ENCODE results near the gene IGHMBP2. TPM values are rescaled to one million over a fixed set of nuclear protein-coding genes. Genes with fewer than 3 reads are reported as not detected.

IGHMBP2 gene
- total RNA-seq, 1 donor from 2014 or later, result 31.5 TPM

DNA sequence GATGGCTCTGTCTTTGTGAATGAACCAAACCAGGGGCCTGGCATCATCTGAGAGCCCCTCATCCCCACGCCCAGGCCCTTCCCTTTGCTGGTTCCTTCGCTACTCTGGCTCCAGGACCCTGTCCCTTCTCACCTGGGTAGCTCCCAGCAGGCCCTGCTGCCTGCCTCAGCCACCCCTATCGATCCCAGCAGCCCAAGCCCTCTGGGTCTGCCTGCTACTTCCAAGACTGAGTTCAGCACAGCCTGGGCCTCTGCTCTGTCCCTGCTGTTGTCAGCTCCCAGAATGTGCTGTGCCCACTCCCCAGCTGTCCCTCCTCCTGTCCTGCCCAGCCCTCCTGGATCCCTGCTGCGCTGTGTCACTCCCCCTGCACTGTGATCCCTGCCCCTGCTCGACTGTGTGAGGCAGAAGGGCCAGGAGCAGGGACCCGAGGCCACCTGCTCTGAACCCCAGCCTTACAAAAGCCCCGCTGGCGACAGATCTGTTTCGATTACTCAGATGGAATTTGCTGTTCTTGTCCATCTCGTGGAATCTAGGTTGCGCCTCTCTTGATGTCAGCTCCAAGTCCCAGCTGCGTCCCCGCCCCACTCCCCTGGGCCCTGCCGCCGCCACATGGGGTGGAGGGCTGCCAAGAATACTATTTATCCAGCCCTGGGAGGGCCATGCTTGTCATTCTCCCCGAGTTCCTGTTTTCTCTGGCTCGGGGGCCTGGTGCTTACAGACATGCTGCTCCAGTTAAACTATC lies 13.0 kb upstream of the IGHMBP2 start:
- peak; percentile 84 for DNase-seq (ENCODE audit: low spot score)

DNA sequence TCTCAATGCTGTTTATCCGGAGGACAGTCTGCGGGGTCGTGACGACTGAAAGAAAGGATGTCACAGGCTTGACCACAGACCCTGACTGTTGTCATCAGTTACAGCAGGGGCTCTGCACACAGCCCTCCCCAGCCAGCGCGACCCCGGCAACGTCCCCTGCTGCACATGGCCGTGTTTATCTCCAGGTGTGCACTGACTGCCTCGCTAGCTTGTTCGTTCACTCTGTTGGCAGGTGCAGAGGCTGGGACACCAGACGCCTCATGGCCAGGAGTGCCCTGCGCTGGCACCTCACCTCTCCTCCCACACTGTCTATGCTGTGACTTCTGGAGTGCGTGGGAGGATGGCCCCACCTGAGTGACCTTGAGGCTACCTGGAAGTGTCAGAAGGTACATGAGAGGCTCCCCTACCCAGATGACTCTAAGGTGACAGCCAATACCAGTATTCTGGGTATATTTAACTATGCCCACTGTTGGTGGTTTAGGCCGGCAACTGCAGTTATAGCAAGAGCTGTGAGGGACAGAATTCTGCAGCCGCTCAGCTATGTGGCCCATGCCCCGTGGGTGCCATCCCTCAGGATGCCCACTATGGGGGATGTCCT lies 12.2 kb upstream of the IGHMBP2 start:
- DNase-seq (ENCODE audit: low spot score), result no peak

DNA sequence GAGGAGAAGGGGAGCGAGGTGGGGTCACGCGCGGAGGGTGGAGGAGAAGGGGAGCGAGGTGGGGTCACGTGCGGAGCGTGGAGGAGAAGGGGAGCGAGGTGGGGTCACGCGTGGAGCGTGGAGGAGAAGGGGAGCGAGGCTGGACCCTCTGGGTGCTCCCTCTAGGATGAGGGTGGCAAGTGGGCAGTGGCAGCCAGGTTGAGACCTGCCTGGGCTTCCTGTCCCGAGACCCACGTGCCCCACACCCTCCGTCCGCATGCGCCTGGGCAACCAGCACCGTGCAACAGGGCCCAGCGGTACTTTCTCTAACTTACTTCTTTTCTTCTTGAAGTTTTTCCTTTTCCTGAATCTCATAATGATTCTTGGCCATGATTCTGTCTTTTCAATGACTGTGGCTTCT lies 11.1 kb upstream of the IGHMBP2 start:
- no peak for DNase-seq (ENCODE audit: low spot score)

DNA sequence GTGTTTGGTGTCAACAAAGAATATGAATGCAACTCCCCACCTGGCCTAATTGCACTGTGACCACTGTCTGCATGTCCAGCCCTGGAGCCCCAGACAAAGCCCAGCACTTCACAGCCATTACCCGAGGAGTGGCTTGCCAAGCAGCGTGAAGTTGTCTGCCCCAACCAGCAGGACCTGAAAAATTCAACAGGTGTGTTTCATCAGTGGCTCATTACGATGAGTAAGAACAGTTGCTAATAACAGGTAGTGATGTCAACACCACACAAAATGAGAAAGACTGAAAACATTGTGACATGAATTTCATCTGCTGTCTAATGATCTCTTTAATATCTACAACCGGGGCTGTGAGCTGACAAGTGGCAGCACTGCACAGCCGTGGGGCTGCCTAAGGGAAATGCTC lies 10.4 kb upstream of the IGHMBP2 start:
- no peak for DNase-seq (ENCODE audit: low spot score)

DNA sequence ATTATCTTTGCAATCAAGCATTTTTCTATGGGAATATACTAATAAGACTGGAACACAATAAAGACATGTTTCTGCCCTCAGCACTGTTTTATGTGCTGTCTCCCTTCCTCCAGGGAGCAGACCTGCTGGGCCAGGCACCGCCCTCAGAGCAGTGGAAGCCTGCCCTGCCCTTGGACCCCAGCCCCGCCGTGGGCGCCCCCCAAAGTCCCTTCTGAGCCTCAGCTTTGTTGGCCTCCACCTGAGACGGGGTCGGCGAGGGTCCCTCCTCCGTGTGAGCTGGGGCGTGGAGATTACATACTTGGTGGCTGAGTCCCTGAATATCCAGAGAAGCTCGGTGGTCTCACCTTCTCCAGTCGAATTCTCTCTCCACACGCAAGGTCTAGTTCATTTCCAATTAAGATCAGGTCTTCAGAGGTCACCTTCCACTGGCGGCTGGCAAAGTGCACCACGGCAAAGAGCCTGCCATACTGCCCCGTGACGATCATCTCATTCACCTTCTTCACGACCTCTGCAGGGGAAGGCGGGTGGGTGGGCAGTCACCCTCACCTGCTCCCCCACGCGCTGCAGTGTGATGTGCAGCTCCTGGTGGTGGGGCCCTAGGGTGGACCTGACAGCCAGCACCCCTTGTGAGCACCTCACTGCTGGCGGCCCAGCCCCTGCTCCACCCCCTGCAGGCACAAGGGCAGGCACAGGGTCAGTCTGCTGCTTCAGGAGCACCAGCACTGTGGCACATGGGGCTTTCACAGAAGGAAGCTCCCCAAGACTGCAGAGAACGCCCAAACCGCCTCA lies 7.3 kb upstream of the IGHMBP2 start:
- DNase-seq (ENCODE audit: low spot score), result no peak

DNA sequence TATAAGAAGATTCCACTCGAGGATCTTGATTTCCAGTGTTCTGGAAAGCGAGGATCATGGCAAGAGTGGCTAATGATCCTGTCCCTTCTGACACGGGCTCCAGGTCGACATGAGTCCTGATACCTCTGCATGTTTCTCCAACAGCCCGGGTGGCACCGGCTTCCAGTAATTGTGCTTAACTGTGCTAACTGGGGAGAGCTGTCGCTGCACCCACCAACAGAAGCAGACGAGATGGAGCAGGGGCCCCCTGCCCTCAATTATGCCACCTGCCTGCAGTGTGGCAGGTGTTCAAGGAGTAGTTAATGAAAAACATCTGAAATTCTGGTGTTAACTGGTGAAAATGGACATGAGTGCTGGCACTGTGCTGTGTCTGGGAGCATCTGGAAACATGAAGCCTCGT lies 6.2 kb upstream of the IGHMBP2 start:
- DNase-seq (ENCODE audit: low spot score), result no peak

DNA sequence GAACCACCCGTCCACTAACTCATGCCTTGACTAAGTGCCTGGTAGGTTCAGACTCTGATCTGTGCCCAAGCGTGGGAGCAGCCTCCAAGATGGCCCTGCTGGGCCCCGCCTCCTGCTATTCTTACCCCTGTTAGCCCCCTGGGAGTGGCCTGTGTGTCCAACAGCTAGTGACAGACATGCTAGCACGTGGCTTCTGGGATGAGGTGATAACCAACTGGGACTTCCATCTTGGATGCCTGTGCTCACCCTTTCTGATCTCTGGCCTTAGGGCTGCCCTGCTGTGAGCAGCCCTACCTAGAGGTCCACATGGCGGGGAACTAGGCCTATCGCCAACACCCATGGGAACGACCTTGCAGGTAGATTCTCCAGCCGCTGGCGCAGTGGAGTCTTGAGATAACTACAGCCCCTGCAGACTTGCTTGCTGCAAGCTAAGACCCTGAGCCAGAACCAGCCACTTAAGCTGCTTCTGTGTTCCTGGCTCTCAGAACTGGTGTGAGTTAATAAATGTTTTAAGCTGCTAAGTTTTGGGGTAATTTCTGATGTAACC lies 2.8 kb upstream of the IGHMBP2 start:
- DNase-seq (ENCODE audit: low spot score), result no peak

DNA sequence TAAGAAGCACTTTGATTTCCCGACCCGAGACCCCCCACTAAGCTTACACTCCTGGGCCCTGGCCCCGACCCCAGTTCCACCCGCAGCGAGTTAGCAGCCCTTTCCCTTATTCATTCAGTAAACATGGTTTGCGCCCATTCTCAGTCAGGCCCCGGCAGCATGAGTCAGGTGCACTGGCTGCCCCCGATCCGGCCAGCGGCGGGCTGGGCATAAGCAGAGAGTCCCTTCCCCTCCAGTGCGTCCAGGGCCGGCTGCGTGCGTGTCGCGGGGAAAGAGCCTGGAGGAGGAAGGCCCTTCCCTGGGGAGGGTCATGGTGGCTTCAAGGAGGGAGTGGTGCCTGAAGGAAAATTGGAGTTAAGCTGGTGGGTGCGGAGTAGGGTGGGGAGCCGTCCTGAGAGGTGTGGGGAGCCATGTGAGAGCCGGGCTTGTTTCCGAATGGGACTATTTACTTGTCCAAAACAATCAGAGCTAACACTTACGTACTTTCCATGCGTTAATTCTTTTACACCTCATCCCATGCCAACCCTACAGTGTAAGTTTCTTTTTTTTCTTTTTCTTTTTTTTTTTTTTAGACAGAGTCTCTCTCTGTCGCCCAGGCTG lies 657 bp downstream of the IGHMBP2 start:
- DNase-seq (ENCODE audit: low spot score), result no peak

DNA sequence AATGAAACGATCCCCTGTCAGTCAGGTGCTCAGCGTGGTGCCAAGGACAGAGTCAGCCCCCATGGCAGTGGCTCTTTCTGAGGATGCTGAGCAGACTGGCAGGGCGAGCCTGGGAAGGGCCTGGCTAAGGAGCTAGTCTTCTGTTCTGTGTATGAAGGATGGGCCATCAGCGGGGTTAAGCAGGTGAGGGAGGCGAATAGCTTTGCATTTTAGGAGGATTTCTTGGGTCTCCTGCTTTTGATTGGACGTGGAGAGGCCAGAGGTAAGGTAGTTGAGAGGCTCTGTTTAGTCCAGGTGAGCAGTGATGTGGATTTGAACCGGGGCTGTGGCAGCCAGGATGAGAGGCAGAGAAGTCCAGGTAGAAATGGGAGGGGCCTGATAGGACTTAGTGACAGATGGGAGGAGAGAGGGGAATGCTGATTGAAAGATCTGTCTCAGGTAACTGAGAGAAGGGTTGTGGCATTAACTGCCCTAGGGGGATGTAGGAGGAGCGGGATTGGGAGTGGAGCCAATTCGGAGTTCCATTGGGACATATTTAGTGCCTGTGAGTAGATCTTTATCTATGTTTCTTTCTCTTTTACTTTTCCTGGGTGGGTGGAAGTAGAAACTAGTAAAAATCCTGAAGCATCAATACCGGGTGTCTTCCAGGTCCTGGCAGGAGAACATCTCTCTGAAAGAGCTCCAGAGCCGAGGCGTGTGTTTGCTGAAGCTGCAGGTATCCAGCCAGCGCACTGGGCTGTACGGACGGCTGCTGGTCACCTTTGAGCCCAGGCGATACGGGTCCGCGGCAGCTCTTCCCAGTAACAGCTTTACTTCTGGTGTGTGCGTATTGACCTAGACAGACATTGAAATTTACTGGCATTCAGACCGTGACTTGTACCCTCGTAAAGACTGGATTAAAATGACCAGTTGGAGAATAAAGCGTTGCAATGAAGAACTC lies 2.0 kb downstream of the IGHMBP2 start:
- DNase-seq (ENCODE audit: low spot score), result no peak

DNA sequence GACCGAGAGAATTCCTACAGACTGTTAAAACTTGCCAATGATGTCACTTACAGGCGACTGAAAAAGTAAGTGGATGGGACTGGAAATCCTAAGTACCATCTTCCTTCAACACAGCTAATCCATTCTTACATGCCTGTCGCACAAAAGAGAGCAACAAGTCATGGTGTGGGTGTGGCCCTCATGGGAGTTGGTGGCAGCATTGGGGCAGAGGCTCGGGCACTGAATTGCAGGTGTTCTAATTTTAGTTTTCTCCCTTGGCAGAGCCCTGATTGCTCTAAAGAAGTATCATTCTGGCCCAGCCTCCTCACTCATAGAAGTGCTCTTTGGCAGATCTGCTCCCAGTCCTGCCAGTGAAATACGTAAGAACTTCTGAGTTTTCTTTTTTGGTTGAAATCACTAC lies 4.6 kb downstream of the IGHMBP2 start:
- no peak for DNase-seq (ENCODE audit: low spot score)

DNA sequence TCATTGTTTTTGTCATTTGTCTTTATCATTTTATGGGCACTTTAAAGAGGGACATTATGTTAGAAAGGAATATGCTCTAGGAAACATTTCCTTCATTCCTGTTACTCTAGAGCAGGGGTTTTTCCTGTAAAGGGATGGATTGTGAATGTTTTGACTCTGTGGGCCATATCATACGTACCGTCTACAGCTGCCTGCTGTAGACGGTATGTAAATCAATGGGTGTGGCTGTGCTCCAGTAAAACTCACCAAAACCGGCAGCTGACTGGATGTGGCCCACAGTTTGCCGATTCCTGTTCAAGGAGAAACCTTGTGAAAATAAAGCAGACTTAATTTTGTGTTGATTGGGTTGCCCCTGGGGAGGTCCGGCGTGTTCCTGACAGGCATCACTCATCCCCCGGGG lies 7.3 kb downstream of the IGHMBP2 start:
- DNase-seq (ENCODE audit: low spot score), result no peak

DNA sequence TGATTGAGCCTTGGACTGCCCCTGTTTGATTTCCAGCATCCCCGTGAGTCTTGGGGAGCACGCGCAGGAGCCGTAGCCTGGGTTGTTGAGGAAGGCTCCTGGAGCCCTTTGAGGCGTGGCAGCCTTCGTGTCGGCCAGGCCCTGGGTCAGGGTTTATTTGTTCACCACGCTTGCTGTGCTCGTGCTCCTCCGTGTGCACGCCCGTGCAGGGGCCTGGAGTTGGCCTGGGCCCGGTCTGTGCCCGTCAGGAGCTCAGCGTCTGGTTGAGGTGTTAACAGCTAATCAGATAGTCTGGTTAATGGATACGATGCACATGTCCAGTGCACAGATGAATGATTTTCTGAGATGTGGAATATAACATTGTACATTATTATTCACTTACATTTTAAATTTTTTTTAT lies 8.0 kb downstream of the IGHMBP2 start:
- no peak for DNase-seq (ENCODE audit: low spot score)

DNA sequence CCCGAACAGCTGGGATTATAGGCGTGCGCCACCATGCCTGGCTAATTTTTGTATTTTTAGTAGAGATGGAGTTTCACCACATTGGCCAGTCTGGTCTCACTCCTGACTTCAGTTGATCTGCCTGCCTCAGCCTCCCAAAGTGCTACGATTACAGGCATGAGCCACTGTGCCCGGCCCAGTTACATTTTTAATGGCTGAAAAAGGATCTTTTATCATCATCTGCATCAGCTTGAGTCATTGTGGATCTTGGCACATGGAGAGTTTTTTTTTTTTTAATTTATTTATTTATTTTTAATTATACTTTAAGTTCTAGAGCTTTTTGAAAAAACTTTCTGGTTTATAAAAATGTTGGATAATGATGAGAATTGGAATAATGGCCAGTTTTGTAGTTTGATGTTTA lies 8.6 kb downstream of the IGHMBP2 start:
- no peak for DNase-seq (ENCODE audit: low spot score)

DNA sequence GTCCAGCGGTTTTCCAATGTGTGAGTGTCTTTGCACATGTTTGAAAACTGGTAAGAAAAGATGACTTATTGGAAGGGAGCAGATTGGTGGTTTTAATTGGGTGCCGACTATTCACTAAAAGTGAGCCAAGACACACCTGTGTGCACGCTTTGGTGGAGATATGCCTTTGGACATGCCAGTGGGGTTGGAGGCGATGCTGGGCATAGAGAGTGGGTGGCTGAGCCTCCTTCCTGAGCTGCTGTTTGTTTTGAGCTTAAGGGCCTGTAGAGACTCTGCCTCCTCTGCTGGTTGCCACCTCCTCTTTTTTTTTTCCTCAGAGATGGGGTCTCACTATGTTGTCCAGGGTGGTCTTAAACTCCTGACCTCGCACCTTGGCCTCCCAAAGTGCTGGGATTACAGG lies 9.5 kb downstream of the IGHMBP2 start:
- no peak for DNase-seq (ENCODE audit: low spot score)

DNA sequence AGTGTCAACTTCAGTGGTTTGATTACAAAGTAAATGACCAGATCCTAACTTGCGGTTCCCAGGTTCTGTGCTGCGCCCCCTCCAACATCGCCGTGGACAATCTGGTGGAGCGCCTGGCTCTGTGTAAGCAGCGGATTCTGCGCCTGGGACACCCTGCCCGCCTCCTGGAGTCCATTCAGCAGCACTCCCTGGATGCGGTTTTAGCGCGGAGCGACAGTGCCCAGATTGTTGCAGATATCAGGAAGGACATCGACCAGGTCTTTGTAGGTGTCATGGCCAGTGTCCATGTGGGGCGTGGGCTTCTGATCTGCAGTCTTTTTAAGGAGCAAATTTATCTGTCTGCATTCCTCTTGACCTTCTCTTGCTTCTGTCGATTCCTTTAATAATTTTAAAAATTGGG lies 11.1 kb downstream of the IGHMBP2 start:
- no peak for DNase-seq (ENCODE audit: low spot score)

DNA sequence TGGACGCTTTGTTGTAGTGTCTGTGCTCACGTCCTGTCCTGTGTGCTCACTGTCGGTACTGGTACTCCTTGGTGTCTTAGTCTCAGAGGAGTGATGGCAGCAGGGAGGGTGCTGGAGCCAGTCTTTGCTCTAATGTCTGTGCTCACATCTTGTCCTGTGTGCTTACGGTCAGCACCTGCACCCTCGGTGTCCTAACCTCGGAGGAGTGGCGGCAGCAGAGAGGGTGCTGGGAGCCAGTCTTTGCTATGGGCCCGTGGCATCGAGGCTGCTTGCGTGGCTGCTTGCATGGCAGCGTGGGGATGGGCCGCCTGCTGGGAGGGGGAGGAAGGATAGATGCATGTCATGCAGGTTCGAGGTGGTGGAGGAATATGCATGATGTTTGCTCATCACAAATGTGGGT lies 12.7 kb downstream of the IGHMBP2 start:
- no peak for DNase-seq (ENCODE audit: low spot score)

DNA sequence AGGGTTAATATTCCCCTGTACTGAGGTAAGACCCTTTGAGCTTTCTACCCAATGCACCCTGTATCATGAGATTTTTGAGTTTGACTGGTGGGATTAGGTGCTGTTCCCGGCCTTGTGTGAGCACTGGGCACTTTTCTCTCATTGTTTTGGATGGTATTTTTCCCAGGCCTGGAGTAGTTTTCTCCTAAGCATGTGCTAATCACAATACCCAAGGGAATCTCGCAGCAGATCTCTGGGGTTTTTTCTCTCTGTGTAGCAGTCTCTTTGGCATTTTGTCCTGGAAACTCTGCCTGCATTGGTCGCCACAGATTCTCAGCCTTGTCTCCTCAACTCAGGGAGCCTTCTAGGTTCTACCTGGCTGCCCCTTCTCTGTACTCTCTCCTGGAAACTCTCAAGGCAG lies 19.9 kb downstream of the IGHMBP2 start:
- DNase-seq (ENCODE audit: low spot score), result no peak

DNA sequence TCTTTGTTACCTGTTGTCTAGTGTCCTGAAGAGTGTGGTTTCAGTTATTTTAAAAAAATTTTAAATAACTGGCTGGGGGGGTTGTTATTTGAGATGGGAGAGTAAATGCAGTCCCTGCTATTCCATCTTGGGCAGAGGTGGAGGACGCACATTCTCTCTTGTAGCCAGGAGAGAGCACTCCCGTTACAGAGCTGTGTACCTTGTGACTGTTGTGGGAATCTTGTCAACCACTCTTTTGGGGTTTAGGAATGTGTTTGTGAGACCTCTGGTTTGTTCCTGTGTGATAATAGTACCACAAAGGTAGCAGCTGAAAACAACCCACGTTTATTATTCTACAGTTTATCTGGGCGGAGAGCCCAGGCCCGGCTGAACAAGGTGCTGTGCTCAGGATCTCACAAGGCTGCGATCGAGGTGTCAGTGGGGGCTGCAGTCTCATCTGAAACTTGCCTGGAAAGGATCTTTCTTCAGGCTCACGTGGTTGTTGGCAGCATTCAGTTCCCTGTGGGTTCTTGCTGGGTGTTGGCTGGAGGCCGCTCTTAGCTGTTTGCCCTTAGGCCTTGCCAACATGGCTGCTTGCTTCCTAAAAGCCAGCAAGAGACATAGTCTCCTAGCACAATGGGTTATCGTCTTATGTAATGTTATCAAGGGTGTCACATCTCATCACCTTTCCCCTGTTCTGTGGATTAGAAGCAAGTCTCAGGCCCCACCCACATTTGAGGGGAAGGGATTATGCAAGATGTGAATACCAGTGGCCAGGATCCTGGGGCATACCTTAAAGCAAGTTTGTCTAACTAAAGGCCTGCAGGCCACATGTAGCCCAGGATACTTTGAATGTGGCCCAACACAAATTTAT lies 20.6 kb downstream of the IGHMBP2 start:
- DNase-seq (ENCODE audit: low spot score), result no peak

DNA sequence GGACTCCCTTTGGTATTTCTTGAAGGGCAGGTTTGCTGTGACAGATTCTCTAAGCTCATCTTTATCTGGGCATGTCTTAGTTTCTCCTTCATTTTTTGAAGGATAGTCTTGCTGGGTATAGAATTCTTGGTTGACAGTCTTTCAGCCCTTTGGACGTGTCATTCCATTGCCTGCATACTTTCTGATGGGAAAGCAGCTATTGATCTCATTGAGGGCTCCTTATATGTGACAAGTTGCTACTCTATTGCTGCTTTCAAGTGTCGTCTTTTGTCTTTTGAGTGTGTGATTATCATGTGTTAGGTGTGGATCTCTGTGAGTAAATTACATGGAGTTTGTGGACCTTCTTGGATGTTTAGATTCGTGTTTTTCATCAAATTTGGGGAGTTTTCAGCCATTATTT lies 21.9 kb downstream of the IGHMBP2 start:
- DNase-seq (ENCODE audit: low spot score), result no peak
